ENCODE data around the gene DPYD. TPM values are rescaled to one million over a fixed set of nuclear protein-coding genes. Genes with fewer than 3 reads are reported as not detected.

Gene DPYD
- total and polyA plus RNA-seq, 11 donors, result 2.6 to 38.4 (median 7.8) TPM

- H3K27me3 ChIP-seq, result no peaks in the 10 kb centered on the region
- no peak overlapping the region for H3K27ac ChIP-seq
- WGBS, 4 donors, result 93 to 98% (median 95%) methylated on average over 5 of the region's 5 CpGs
- no peak for DNase-seq
- ATAC-seq, result no peak
- no peaks in the 10 kb centered on the region for H3K9me3 ChIP-seq
- H3K4me3 ChIP-seq, result no peak overlapping the region
- no peak for TF ChIP-seq CTCF (IDR thresholded peaks at IDR 0.05)
- TF ChIP-seq POLR2A (IDR thresholded peaks at IDR 0.05), result no peak
- H3K4me1 ChIP-seq, result peaks cover 0 to 14% (median 8%) of the 10 kb centered on the region in 12 donors
- no peaks in the 10 kb centered on the region for H3K36me3 ChIP-seq
- intact Hi-C loops (cut with DNase I), result loop anchor here in 6 of 10 donors (5.0 to 10.0 kb wide), 4 partner anchors 388 to 918 kb away; no protein-coding TSS in a partner anchor
These were observed 783.8 kb downstream of the DPYD start for GRCh38 chr1:97136996-97137395.

DNA sequence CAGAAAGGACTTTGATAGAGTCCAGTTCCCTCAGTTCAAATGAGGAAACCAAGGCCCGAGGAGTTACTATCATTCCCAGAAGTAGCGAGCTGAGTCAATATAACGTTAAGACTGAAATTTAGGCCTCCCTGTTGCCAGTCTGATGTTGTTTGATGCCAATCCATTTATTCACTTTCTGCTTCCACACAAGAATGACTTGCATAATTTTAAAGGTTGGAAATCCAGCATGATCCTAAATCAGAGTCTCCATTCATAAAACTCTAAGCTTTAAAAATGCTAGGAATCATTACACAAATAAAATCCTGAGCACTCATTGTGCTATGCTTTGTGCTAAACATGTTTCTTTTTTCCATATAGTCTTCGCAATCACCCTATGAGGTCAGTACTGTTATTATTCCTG lies 784.9 kb downstream of the DPYD start:
- TF ChIP-seq CTCF (IDR thresholded peaks at IDR 0.05) (no peak), POLR2A (IDR thresholded peaks at IDR 0.05) (no peak)
- H3K4me3 ChIP-seq, result no peak overlapping the region
- ATAC-seq, result no peak
- WGBS, 4 donors, result 93 to 96% (median 94%) methylated on average over 4 of the region's 4 CpGs
- DNase-seq, result no peak
- H3K27ac ChIP-seq, result no peak overlapping the region
- H3K27me3 ChIP-seq, result no peaks in the 10 kb centered on the region
- H3K4me1 ChIP-seq, result peaks cover 0 to 14% (median 8%) of the 10 kb centered on the region in 12 donors
- intact Hi-C loops (cut with DNase I), result loop anchor here in 6 of 10 donors (5.0 to 10.0 kb wide), 4 partner anchors 389 to 919 kb away; no protein-coding TSS in a partner anchor
- H3K9me3 ChIP-seq, result no peaks in the 10 kb centered on the region
- H3K36me3 ChIP-seq, result peaks cover 0 to 4% (median 0%) of the 10 kb centered on the region in 9 donors

DNA sequence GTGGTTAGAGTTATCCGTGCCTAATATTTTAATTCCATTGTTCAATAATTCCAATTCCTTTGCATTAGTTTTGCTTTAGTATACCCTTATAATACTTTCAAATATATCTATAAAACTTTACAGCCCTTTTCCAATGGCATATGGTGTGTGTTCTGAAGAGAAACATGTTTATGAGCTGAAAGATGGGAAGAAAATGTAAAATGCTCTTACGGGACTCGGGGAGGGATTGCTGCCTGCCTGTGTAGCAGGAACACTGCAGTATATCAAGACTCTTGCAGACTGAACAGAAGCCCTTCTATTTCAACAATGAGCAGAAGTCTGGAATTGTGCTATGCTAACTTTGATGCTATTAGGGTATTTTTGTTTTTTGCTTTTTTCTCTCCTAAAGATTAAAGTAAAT lies 792.4 kb downstream of the DPYD start:
- Histone ChIP-seq H3K4me1 (no peaks in the 10 kb centered on the region), H3K27ac (no peak overlapping the region), H3K27me3 (no peaks in the 10 kb centered on the region), H3K9me3 (no peaks in the 10 kb centered on the region), H3K36me3 (peaks cover 0 to 5% (median 0%) of the 10 kb centered on the region in 9 donors), H3K4me3 (no peak overlapping the region)
- DNase-seq (no peak), ATAC-seq (no peak)
- TF ChIP-seq CTCF (IDR thresholded peaks at IDR 0.05) (no peak), POLR2A (IDR thresholded peaks at IDR 0.05) (no peak)
- intact Hi-C loops (cut with DNase I), result loop anchor here in 1 of 10 donors (10.0 kb wide), 1 partner anchor 926 kb away; no protein-coding TSS in a partner anchor
- WGBS, 4 donors, result 93 to 97% (median 94%) methylated on average over 3 of the region's 3 CpGs

DNA sequence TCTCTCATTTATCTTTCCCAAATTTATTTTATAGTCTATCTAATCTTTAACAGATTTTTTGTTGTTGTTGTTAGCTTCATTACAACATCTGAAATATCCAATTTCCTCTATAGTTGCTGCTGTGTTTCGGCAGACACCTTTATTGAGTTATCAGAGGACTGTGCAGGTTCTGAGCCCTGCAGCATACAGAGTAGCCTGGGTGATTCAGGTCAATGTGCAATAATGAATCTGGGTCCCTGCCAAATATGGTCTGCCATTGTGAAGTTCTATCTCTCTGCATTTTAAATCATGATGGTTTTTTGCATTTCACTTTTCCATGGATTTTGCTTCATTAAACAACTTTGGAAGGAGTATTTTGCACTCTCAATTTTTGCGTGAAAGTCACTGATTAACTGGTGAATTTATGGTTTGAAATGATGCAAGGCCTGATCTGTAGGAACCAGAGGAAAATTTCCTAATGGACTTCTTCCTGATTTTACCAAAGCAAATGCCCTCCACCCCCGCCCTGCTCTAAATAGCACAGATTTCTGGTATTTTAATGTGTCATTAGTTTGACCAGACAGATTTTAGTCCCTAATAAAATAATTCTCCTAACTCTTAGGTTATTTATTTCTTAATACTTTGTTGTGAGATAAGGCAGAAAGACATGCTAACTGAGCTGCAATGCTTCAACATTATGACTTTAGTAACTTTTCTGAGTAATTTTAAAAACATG lies 797.0 kb downstream of the DPYD start:
- no peak for DNase-seq
- ATAC-seq, result no peak
- intact Hi-C loops (cut with DNase I), result loop anchor here in 1 of 10 donors (10.0 kb wide), 1 partner anchor 931 kb away; no protein-coding TSS in a partner anchor
- TF ChIP-seq POLR2A (IDR thresholded peaks at IDR 0.05) (no peak), CTCF (IDR thresholded peaks at IDR 0.05) (no peak)
- Histone ChIP-seq H3K27me3 (no peaks in the 10 kb centered on the region), H3K4me3 (no peak overlapping the region), H3K9me3 (no peaks in the 10 kb centered on the region), H3K4me1 (no peaks in the 10 kb centered on the region), H3K36me3 (no peaks in the 10 kb centered on the region), H3K27ac (no peak overlapping the region)
- 83 to 90% (median 88%) methylated on average over 3 of the region's 3 CpGs for WGBS, 4 donors
